Activated CD8-positive, alpha-beta memory T cell treated with anti-CD3 and anti-CD28 coated beads, Interleukin-2, amount 50 U/mL, for 24 hours (primary cell): Measurements from ENCODE around the gene RAP1GAP2.
"Not testable (repeated sequence)": the region's sequence is repeated elsewhere in the genome, so short reads cannot be mapped to it uniquely, and the experiment has no call there.

ENCODE experiments used
- DNase-seq: peaks from one replicate; pipeline ENCODE4 v3.0.0-alpha.2; 2020; ENCODE audit errors: extremely low read depth

RAP1GAP2 gene

GRCh38 chr17:3039736-3040135 lies 243.5 kb downstream of the RAP1GAP2 start:
- DNase-seq: no peak

GRCh38 chr17:3040882-3041281 lies 244.6 kb downstream of the RAP1GAP2 start:
- DNase-seq: no peak

DNA sequence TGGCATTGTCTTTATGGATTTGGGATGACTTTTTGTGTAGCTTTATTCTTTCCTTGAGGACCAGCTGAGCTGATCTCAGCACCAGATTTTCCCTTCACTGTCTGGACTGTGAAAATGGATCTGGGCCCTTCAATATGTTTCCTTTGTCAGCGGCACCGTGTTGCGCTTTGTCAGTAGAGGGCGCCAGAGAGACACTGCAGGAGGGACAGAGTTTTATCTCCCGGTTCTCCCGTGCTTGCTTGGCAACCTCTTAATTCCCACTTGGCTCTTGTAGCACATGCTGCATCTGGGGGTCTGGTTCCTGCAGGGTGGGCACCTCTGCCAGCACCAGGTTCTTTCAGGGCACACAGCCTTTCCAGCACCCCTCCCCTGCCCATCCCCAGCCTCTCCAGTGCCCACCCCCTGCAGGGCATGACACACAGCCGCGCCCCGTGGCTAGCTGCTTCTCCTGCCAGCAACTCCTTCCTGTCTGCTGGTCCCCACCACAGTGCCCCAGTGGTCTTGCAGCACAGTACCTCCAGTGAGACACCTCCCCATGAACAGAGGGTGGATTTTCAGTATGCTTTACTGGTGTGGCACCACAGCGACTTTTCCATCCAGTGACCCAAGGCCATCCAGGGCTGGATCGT lies 247.6 kb downstream of the RAP1GAP2 start:
- no peak for DNase-seq

GRCh38 chr17:3046753-3047152 lies 250.5 kb downstream of the RAP1GAP2 start:
- no peak for DNase-seq

DNA sequence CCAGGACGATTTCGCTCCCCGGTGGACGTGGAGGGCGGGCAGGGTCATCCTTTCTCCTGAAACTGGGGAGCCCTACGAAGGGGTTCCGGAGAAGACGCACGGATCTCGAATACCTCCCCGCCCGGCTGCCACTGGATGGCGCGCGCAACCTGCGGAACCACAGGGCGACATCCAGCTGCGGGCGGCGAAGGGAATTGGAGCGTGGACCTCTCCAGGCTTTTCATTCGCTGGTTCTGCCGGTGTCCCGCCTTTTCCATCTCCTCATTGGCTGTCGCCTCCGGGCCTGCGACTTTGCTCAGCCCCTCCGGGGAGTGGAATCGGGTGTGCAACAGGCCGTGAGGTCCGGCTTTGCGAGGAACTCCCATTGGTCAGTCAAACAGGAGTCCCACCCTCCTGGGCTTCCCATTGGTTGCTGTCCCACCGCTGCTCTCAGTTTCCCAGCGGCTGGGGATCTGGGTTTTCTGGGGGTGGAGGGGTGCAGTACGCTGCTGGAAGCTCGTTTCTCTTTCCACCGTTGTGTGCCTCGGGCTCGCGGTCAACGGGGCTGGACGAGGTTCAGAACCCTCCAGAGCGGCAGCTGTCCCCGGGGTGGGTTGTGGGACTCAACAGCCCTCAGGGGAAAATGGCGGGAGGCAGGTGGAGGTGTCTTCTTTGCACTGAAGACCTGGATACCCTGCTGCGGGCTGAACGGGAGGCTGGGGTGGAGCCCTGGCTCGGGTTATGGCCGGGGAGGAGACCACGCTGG lies 252.7 kb downstream of the RAP1GAP2 start:
- peak; percentile 84 for DNase-seq

- no peak for DNase-seq
These were observed 253.6 kb downstream of the RAP1GAP2 start for GRCh38 chr17:3049705-3050295.

GRCh38 chr17:3054868-3055267 lies 258.6 kb downstream of the RAP1GAP2 start:
- not testable (repeated sequence) for DNase-seq

DNA sequence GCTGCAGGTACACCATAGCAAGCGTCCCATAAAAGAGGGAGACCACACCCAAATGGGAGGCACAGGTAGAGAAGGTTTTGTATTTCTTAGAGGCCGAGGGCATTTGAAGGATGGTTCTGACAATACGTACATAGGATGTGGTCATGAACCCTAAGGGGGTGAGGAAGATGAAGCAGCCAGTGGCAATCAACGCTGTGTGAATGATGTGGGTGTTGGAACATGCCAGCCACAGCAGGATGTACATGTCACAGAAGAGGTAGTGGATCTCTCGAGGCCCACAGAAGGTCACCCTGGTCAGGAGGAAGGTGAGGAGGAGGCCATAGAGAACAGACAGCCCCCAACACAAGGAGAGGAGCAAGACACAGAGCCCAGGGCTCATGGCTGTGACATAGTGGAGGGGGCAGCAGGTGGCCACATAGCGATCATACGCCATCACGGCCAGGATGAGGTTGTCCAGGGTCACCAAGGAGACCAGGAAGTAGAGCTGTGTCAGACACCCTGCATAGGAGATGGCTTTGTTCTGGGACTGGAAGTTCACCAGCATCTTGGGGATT lies 266.7 kb downstream of the RAP1GAP2 start:
- DNase-seq: not testable (repeated sequence)

DNA sequence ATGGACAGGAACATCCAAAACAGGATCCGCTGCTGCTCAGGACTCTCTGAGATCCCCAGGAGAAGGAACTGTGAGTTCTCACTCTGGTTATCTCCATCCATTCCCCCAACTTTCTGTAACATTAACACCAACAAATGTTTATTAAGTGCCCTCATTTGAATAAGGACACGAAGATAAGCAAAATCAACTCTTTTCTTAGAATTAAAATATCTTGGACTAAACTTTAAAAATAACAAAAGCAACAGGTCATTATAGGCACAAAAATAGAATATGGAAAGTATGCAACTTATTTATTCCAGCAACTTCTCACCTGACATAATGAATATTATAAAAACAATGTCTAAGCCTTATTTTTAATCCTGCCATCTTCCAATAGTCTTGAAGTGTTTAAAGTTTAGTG lies 267.3 kb downstream of the RAP1GAP2 start, which contains the start of gene OR1D5:
TSS of gene OR1D5 (minus strand) at position 101 of the 400 bp plus-strand sequence. CDS start at position 101, 0 bp downstream.
- not testable (repeated sequence) for DNase-seq

DNA sequence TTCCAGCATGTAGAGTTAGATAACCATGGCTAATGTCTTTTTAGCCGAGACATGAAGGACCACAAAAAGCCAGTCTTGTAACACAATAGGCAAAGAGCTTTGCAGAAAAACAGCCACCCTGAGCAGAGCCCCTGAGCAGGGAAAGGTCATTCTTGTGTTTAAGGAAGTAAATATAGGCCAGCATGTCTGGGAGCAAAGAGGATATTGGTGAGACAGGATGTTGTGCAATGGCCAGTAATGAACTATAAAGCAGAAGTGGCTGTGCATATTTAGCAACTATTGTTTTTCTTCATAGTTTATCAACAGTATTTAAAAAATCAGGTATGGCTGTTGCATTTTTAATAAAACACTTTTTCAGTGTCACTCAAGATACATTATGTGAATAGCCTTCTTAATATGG lies 269.0 kb downstream of the RAP1GAP2 start:
- DNase-seq: not testable (repeated sequence)

- not testable (repeated sequence) for DNase-seq
These were observed 277.6 kb downstream of the RAP1GAP2 start for GRCh38 chr17:3073850-3074249.
